ENCODE results near the gene LRIG1.

Gene LRIG1

GRCh38 chr3:66411961-66412887 lies 88.6 kb downstream of the LRIG1 start:
- H3K27ac ChIP-seq (ENCODE audit: low read length): no peak overlapping the region
- H3K4me2 ChIP-seq (ENCODE audit: insufficient read depth, low read length): no peak overlapping the region
- H3K4me1 ChIP-seq (ENCODE audit: insufficient read depth, low read length): 0 out of 2 replicates have a peak, but pooled peaks cover 3% of the 10 kb centered on the region
- H3K36me3 ChIP-seq (ENCODE audit: insufficient read depth, low read length): peaks cover 28% of the 10 kb centered on the region
- no peaks in the 10 kb centered on the region for H3K79me2 ChIP-seq (ENCODE audit: insufficient read depth, low read length)
- no peak for TF ChIP-seq CTCF (IDR thresholded peaks at IDR 0.05; ENCODE audit: borderline replicate concordance, extremely low read depth, low read length, poor library complexity, severe bottlenecking)
- no peak for TF ChIP-seq EZH2 (IDR thresholded peaks at IDR 0.05; ENCODE audit: borderline replicate concordance, low read depth, low read length, severe bottlenecking)
- H2AFZ ChIP-seq (ENCODE audit: low read depth, low read length): no peak overlapping the region
- H3K27me3 ChIP-seq (ENCODE audit: insufficient read depth, low read length, poor library complexity): no peaks in the 10 kb centered on the region
- no peak overlapping the region for H3K4me3 ChIP-seq (ENCODE audit: low read depth in 1 of 2, low read length in 2 of 2)
- ATAC-seq (ENCODE audit: insufficient read depth, low read depth) (no peak), DNase-seq (no peak)
- no peaks in the 10 kb centered on the region for H3K9me3 ChIP-seq (ENCODE audit: insufficient read depth, low read length, severe bottlenecking)
- H3K9ac ChIP-seq (ENCODE audit: low read depth, low read length): no peak overlapping the region
- no peaks in the 10 kb centered on the region; the same call in 1 of the 2 replicates for H4K20me1 ChIP-seq (ENCODE audit: insufficient read depth, low read length)

- Histone ChIP-seq H3K4me1 (ENCODE audit: insufficient read depth, low read length) (0 out of 2 replicates have a peak, but pooled peaks cover 3% of the 10 kb centered on the region), H3K9ac (ENCODE audit: low read depth, low read length) (no peak overlapping the region), H3K27ac (ENCODE audit: low read length) (no peak overlapping the region), H3K27me3 (ENCODE audit: insufficient read depth, low read length, poor library complexity) (no peaks in the 10 kb centered on the region), H3K9me3 (ENCODE audit: insufficient read depth, low read length, severe bottlenecking) (no peaks in the 10 kb centered on the region), H2AFZ (ENCODE audit: low read depth, low read length) (no peak overlapping the region), H3K4me3 (ENCODE audit: low read depth in 1 of 2, low read length in 2 of 2) (no peak overlapping the region), H3K79me2 (ENCODE audit: insufficient read depth, low read length) (no peaks in the 10 kb centered on the region), H3K4me2 (ENCODE audit: insufficient read depth, low read length) (no peak overlapping the region), H3K36me3 (ENCODE audit: insufficient read depth, low read length) (peaks cover 32% of the 10 kb centered on the region), H4K20me1 (ENCODE audit: insufficient read depth, low read length) (no peaks in the 10 kb centered on the region; the same call in 1 of the 2 replicates)
- DNase-seq: no peak
- no peak for TF ChIP-seq CTCF (IDR thresholded peaks at IDR 0.05; ENCODE audit: borderline replicate concordance, extremely low read depth, low read length, poor library complexity, severe bottlenecking)
- TF ChIP-seq EZH2 (IDR thresholded peaks at IDR 0.05; ENCODE audit: borderline replicate concordance, low read depth, low read length, severe bottlenecking): no peak
- ATAC-seq (ENCODE audit: insufficient read depth, low read depth): no peak
These were observed 89.3 kb downstream of the LRIG1 start for GRCh38 chr3:66411474-66411873.

DNA sequence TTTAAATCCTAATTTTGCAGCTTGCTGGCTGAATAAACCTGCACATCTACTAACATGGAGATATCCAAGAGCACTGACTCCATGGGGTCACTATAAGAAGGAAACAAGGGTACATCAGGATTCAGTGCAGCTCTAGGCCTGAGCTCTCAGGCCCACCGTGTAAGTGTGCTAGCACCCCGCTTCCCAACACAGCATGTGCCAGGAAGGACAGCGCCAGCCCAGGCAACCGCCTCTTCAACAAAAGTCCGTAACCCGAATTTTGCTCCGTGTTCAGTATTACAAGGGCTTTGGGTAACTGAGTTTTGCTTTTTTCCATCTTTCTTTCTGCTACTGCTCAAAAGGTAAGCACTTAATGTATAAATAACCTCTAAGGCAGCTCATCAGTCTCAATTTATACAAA lies 89.8 kb downstream of the LRIG1 start:
- Histone ChIP-seq H4K20me1 (ENCODE audit: insufficient read depth, low read length) (no peaks in the 10 kb centered on the region), H3K9me3 (ENCODE audit: insufficient read depth, low read length, severe bottlenecking) (no peaks in the 10 kb centered on the region), H3K36me3 (ENCODE audit: insufficient read depth, low read length) (peaks cover 33% of the 10 kb centered on the region), H3K79me2 (ENCODE audit: insufficient read depth, low read length) (no peaks in the 10 kb centered on the region), H3K27ac (ENCODE audit: low read length) (no peak overlapping the region), H3K27me3 (ENCODE audit: insufficient read depth, low read length, poor library complexity) (no peaks in the 10 kb centered on the region), H3K9ac (ENCODE audit: low read depth, low read length) (no peak overlapping the region), H3K4me2 (ENCODE audit: insufficient read depth, low read length) (no peak overlapping the region), H3K4me3 (ENCODE audit: low read depth in 1 of 2, low read length in 2 of 2) (no peak overlapping the region), H3K4me1 (ENCODE audit: insufficient read depth, low read length) (0 out of 2 replicates have a peak, but pooled peaks cover 3% of the 10 kb centered on the region), H2AFZ (ENCODE audit: low read depth, low read length) (no peak overlapping the region)
- no peak for TF ChIP-seq CTCF (IDR thresholded peaks at IDR 0.05; ENCODE audit: borderline replicate concordance, extremely low read depth, low read length, poor library complexity, severe bottlenecking)
- TF ChIP-seq EZH2 (IDR thresholded peaks at IDR 0.05; ENCODE audit: borderline replicate concordance, low read depth, low read length, severe bottlenecking): no peak
- ATAC-seq (ENCODE audit: insufficient read depth, low read depth) (no peak), DNase-seq (no peak)
